Stimulated activated CD4-positive, alpha-beta T cell treated with anti-CD3 and anti-CD28 coated beads, Interleukin-4, amount 100 ng/mL, for 24 hours (primary cell): ENCODE data around the gene POTEG.
"Not testable (repeated sequence)": the region's sequence is repeated elsewhere in the genome, so short reads cannot be mapped to it uniquely, and the experiment has no call there.

Source experiments
- DNase-seq: peaks from one replicate; pipeline ENCODE4 v3.0.0-alpha.2; 2020

POTEG gene

DNA sequence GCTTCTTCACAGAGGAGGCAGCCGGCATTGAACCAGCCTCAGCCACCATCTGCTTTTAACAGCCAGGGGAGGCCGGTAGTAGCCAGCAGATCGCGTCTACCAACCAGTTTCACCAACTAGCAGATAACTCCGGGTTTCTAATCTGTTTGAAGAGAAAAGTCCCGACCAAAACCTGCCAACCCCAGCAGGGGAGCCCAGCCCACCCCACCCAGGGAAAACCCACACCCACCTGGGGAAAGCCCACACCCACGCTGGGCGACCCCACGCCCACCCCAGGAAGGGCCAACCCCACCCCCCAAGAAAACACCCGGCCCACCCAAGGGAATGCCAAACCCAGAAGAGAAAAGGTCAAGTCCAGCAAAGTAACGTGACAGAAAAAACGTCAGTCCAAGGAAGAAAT, at the start of gene POTEG:
TSS of gene POTEG (minus strand) at position 101 of the 400 bp plus-strand sequence. CDS start at position 49, 52 bp downstream.
- not testable (repeated sequence) for DNase-seq

DNA sequence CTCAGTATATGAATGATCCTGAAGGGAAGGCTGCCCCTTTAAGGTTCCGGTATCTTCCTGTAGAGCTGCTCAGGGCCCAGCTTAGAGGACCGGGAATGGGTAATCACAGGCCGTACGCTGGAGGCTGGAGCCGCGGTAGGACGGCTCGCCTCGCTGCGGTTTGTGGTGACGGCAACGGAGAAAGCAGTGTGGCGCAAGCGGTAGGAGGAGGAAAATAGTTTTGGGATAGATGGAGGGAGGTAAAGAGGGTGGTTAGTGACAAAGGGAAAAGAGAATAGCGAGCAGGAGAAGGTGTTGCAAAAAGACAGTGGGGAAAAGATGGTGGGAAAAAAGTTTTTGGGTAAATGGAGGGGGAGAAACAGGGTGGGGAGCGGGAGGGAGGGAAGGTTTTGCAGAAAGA, 48.0 kb upstream of the POTEG start:
- DNase-seq: not testable (repeated sequence)

DNA sequence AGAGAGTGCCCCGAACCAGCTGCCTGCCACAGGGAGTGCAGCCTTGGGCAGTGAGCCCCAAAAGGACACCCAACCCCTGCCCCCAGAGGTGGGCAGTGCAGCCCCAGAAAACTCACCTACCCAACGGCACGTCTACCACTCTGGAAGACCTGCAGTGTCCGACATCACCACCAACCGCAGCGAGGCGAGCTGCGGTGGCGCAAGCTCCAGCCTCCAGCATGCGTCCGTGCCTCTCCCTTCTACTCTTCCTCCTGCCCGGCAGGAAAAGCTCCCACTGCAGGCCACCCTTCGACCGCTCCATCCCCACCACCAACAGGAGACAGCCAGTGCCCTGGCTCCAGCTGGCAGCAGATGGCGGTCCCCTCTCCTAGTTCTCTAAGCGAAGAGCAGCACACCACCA, 47.3 kb upstream of the POTEG start:
- DNase-seq: not testable (repeated sequence)

DNA sequence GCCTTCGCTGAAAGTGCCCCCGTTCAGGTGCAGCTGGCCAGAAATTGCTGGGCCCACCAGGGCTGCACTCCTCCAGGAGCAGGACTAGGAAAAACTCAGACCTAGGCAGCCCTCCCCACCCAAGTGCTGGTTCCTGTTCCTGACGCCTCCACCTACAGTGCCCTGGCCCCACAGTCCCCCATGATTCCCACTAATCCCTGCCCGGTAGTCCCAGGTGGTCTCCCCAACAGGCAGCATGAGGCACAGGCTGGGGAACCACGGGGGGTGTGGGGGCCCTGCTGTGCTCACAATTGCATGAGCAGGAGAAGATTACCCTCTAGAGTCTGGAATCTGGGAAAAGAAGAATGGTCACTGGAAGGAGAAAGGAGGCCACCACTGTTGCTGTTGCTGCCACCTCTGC, 46.4 kb upstream of the POTEG start:
- not testable (repeated sequence) for DNase-seq

- not testable (repeated sequence) for DNase-seq
These were observed 11.6 kb upstream of the POTEG start for GRCh38 chr14:19445761-19446160.

GRCh38 chr14:19439826-19440225, 5.7 kb upstream of the POTEG start:
- not testable (repeated sequence) for DNase-seq

- DNase-seq: not testable (repeated sequence)
These were observed 5.1 kb upstream of the POTEG start for GRCh38 chr14:19439219-19439618.

- DNase-seq: not testable (repeated sequence)
These were observed 2.9 kb upstream of the POTEG start for GRCh38 chr14:19437126-19437443.

- not testable (repeated sequence) for DNase-seq
These were observed 2.4 kb upstream of the POTEG start for GRCh38 chr14:19436311-19437125.

- DNase-seq: not testable (repeated sequence)
These were observed 1.7 kb upstream of the POTEG start for GRCh38 chr14:19435852-19436251.

- not testable (repeated sequence) for DNase-seq
These were observed 750 bp upstream of the POTEG start for GRCh38 chr14:19434891-19435290.

GRCh38 chr14:19433765-19434164, 376 bp downstream of the POTEG start:
- DNase-seq: not testable (repeated sequence)

- DNase-seq: not testable (repeated sequence)
These were observed 25.6 kb downstream of the POTEG start for GRCh38 chr14:19408519-19408918.

DNA sequence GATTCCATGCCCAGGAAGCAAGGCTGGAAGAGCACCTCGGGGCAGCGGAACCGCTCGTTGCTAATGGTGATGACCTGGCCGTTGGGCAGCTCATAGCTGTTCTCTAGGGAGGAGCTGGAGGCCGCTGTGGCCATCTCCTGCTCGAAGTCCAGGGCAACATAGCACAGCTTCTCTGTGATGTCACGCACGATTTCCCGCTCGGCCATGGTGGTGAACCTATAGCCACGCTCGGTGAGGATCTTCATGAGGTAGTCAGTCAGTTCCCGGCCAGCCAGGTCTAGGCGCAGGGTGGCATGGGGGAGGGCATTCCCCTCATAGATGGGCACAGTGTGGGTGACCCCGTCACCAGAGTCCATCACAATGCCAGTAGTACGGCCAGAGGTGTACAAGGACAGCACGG, 32.0 kb downstream of the POTEG start:
- not testable (repeated sequence) for DNase-seq

DNA sequence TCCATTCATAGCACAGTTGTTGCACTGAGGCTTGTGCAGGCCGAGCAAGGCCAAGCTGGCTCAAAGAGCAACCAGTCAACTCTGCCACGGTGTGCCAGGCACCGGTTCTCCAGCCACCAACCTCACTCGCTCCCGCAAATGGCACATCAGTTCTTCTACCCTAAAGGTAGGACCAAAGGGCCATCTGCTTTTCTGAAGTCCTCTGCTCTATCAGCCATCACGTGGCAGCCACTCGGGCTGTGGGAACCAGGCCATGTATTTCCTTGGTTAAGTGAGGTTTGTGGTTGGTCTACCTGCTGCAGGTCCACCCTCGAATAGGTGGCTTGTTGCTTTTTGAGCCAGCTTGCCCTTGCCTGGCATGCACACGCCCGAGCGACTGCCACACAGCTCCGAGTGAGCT, 39.4 kb downstream of the POTEG start:
- DNase-seq: not testable (repeated sequence)

- DNase-seq: not testable (repeated sequence)
These were observed 43.9 kb downstream of the POTEG start for GRCh38 chr14:19390230-19390629.

DNA sequence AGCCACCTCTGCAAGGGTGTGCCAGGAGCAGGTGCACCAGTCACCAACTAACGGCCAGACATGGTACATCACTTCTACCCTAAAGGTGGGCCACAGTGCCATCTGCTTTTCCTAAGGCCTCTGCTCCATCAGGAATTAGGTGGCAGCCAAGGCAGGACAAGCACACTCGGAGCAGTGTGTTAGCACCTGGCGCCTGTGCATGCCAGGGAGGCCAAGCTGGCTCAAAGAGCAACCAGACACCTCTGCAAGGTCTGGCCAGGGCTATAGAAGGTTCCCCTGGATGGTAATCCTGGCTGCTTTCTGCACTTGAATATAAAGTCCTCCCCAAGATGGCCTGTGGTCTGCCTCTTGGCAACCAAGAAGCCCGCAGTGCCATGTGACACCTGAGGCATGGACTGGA, 45.4 kb downstream of the POTEG start:
- not testable (repeated sequence) for DNase-seq

- not testable (repeated sequence) for DNase-seq
These were observed 47.1 kb downstream of the POTEG start for GRCh38 chr14:19386996-19387395.

DNA sequence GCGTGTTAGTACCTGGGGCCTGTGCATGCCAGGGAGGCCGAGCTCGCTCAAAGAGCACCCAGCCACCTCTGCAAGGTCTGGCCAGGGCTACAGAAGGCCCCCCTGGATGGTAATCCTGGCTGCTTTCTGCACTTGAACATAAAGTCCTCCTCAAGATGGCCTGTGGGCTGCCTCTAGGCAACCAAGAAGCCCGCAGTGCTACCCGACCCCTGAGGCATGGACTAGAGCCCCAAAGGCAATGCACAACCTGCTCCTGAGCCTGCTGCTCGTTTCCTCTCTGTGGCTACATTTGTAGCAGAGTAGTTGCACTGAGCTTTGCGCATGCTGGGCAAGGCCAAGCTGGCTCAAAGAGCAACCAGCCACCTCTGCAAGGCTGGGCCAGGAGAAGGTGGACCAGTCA, 47.8 kb downstream of the POTEG start:
- DNase-seq: not testable (repeated sequence)

DNA sequence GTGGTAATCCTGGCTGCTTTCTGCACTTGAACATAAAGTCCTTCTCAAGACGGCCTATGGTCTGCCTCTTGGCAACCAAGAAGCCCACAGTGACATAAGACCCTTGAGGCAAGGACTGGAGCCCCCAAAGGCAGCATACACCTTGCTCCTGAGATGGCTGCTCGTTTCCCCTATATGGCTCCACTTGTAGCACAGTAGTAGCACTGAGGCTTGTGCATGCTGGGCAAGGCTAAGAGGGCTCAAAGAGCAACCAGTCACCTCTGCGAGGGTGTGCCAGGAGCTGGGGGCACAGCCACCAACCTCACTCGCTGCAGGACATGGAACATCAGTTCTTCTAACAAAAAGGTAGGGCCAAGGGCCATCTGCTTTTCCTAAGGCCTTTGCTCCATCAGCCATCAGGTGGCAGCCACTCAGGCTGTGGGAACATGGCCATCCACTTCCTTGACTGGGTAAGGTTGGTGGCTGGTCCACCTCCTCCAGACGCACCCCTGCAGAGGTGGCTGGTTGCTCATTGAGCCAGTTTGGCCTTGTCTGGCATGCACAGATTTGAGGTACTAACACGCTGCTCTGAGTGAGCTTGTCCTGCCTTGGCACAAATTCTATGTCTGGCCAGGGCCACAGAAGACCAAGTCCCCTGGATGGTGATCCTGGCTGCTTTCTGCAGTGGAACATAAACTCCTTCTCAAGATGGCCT, 49.9 kb downstream of the POTEG start:
- DNase-seq: not testable (repeated sequence)

- DNase-seq: not testable (repeated sequence)
These were observed 51.0 kb downstream of the POTEG start for GRCh38 chr14:19383008-19383584.

- DNase-seq: not testable (repeated sequence)
These were observed 54.0 kb downstream of the POTEG start for GRCh38 chr14:19380137-19380536.

GRCh38 chr14:19374451-19374903, 59.7 kb downstream of the POTEG start:
- DNase-seq: not testable (repeated sequence)
